Fibroblast of lung (primary cell): ENCODE measurements around the gene GALNT18. TPM values are rescaled to one million over a fixed set of nuclear protein-coding genes. Genes with fewer than 3 reads are reported as not detected.

Experiments used
- DNase-seq, 2 donors: peaks; one replicate each; pipeline versions ENCODE4 v3.0.0 to v3.0.0-alpha.2; 2010; ENCODE audit warnings: low read depth in 2 of 2
- H2AFZ ChIP-seq: 2 replicates; pipeline ENCODE4 v1.5.1; 2012; ENCODE audit warnings: low read length, control low read depth, inconsistent platforms
- H3K27ac ChIP-seq: 2 replicates; pipeline ENCODE4 v1.5.1; 2011; ENCODE audit warnings: low read length, control low read depth; ENCODE audit not compliant: insufficient read depth
- H3K27me3 ChIP-seq: 2 replicates; pipeline ENCODE4 v1.5.1; 2011; ENCODE audit warnings: mild to moderate bottlenecking, low read length; ENCODE audit not compliant: control insufficient read depth, insufficient read depth
- H3K36me3 ChIP-seq: 2 replicates; pipeline ENCODE4 v1.5.1; 2011; ENCODE audit warnings: low read length; ENCODE audit not compliant: control insufficient read depth, insufficient read depth
- H3K4me1 ChIP-seq: 2 replicates; pipeline ENCODE4 v1.5.1; 2011; ENCODE audit warnings: low read length; ENCODE audit not compliant: control insufficient read depth, insufficient read depth; ENCODE audit errors: extremely low read depth
- H3K4me2 ChIP-seq: 2 replicates; pipeline ENCODE4 v1.5.1; 2011; ENCODE audit warnings: low read length, control low read depth; ENCODE audit not compliant: insufficient read depth; ENCODE audit errors: extremely low read depth
- H3K4me3 ChIP-seq, 4 experiments: fragments of 200-600 bp in 1 of 4; sonication (generic) in 1 of 4; replicated peaks in 1 of 4; 2 replicates each; pipeline ENCODE4 v1.5.1; 2011 to 2016; ENCODE audit warnings: low read length in 4 of 4, low read depth in 3 of 4, mild to moderate bottlenecking in 3 of 4, control low read depth in 2 of 4, inconsistent platforms in 1 of 4, mixed read lengths in 1 of 4; ENCODE audit not compliant: insufficient read depth in 1 of 4; ENCODE audit errors: control extremely low read depth in 1 of 4
- H3K79me2 ChIP-seq: 2 replicates; pipeline ENCODE4 v1.5.1; 2012; ENCODE audit warnings: mild to moderate bottlenecking, low read length, inconsistent platforms; ENCODE audit not compliant: control insufficient read depth, insufficient read depth
- H3K9ac ChIP-seq: 2 replicates; pipeline ENCODE4 v1.5.1; 2011; ENCODE audit warnings: mild to moderate bottlenecking, low read length, control low read depth; ENCODE audit not compliant: insufficient read depth
- H3K9me3 ChIP-seq: 2 replicates; pipeline ENCODE4 v1.5.1; 2012; ENCODE audit warnings: low read depth, low read length; ENCODE audit not compliant: control insufficient read depth, insufficient read depth
- H4K20me1 ChIP-seq: 2 replicates; pipeline ENCODE4 v1.5.1; 2011; ENCODE audit warnings: low read length; ENCODE audit not compliant: control insufficient read depth, insufficient read depth; ENCODE audit errors: extremely low read depth
- CTCF ChIP-seq, 2 donors: IDR thresholded peaks in 1 of 2; conservative IDR thresholded peaks in 1 of 2; 1 replicate in 1 of 2; 2 replicates in 1 of 2; pipeline ENCODE4 v1.5.1; 2011 to 2012; ENCODE audit warnings: low read length in 2 of 2, control low read depth in 1 of 2, inconsistent platforms in 1 of 2, low read depth in 1 of 2, mild to moderate bottlenecking in 1 of 2
- EZH2 ChIP-seq: IDR thresholded peaks from 2 replicates; pipeline ENCODE4 v1.5.1; 2012; ENCODE audit warnings: low read length, control low read depth, mild to moderate bottlenecking; ENCODE audit errors: missing control alignments
- polyA plus RNA-seq, 2 donors: library from polyadenylated mRNA; depleted of rRNA in 1 of 2; stranded (reverse) in 1 of 2; unstranded in 1 of 2; fragments of >200 nt; gene quantifications; 2 replicates each; pipeline ENCODE4 v1.2.1, GENCODE V29; 2011 to 2012; ENCODE audit warnings: missing spikeins in 1 of 2
- total RNA-seq: library from RNA; depleted of rRNA; stranded (reverse); fragments of >200 nt; gene quantifications from 2 replicates; pipeline ENCODE4 v1.2.1, GENCODE V29; 2014

GALNT18 gene
- total and polyA plus RNA-seq, 2 donors (not counting 1 experiment from before 2014, with no cell fraction given) = 0.50 to 19.3 TPM

DNA sequence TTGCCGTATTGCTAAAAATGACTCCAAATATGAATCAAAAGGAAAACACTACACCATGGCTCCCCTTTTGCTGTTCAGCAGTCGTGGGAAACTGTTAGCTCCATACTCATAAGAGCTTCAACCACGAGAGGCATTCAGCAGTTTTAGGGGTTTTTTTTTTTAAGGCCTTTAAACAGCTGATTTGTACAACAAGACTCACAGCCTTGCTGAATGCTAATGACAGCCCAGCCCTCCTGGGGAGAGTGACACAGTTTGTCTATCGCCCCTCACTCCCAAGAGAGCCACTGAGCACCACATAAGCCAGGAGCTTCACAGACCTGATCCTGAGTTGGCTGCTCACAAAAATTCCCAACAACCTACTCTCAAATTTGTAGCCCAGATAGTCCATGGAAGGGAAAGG is 32.4 kb downstream of the GALNT18 start:
- Histone ChIP-seq H3K36me3 (no peaks in the 10 kb centered on the region), H2AFZ (no peak overlapping the region), H3K27ac (no peak overlapping the region), H3K27me3 (no peaks in the 10 kb centered on the region), H3K4me1 (no peaks in the 10 kb centered on the region), H3K4me3 (no peak overlapping the region), H4K20me1 (no peaks in the 10 kb centered on the region), H3K9me3 (no peaks in the 10 kb centered on the region), H3K4me2 (no peak overlapping the region), H3K79me2 (no peaks in the 10 kb centered on the region), H3K9ac (no peak overlapping the region)
- no peak for DNase-seq
- TF ChIP-seq EZH2 (no peak), CTCF (conservative IDR thresholded peaks at IDR 0.05 in 1 of 2, IDR thresholded peaks at IDR 0.05 in 1 of 2; ENCODE audit: low read depth in 1 of 2, low read length in 2 of 2) (no peak)

GRCh38 chr11:11588891-11589290 is 32.9 kb downstream of the GALNT18 start:
- Histone ChIP-seq H3K9me3 (no peaks in the 10 kb centered on the region), H3K4me2 (no peak overlapping the region), H3K9ac (no peak overlapping the region), H4K20me1 (no peaks in the 10 kb centered on the region), H3K27me3 (no peaks in the 10 kb centered on the region), H3K27ac (no peak overlapping the region), H3K79me2 (no peaks in the 10 kb centered on the region), H3K4me3 (no peak overlapping the region), H3K4me1 (no peaks in the 10 kb centered on the region), H2AFZ (no peak overlapping the region), H3K36me3 (no peaks in the 10 kb centered on the region)
- no peak for DNase-seq
- TF ChIP-seq EZH2 (no peak), CTCF (conservative IDR thresholded peaks at IDR 0.05 in 1 of 2, IDR thresholded peaks at IDR 0.05 in 1 of 2; ENCODE audit: low read depth in 1 of 2, low read length in 2 of 2) (no peak)

- Histone ChIP-seq H3K4me3 (no peak overlapping the region), H3K9me3 (no peaks in the 10 kb centered on the region), H3K4me2 (no peak overlapping the region), H3K36me3 (no peaks in the 10 kb centered on the region), H3K79me2 (no peaks in the 10 kb centered on the region), H3K27ac (no peak overlapping the region), H4K20me1 (no peaks in the 10 kb centered on the region), H3K27me3 (no peaks in the 10 kb centered on the region), H3K9ac (no peak overlapping the region), H3K4me1 (no peaks in the 10 kb centered on the region), H2AFZ (no peak overlapping the region)
- no peak for TF ChIP-seq CTCF (conservative IDR thresholded peaks at IDR 0.05 in 1 of 2, IDR thresholded peaks at IDR 0.05 in 1 of 2; ENCODE audit: low read depth in 1 of 2, low read length in 2 of 2)
- TF ChIP-seq EZH2 = no peak
- DNase-seq = no peak
Measured at GRCh38 chr11:11588243-11588642, 33.6 kb downstream of the GALNT18 start.
